ENCODE data around the gene PIK3R5. TPM values are rescaled to one million over a fixed set of nuclear protein-coding genes. Genes with fewer than 3 reads are reported as not detected.
"Not testable (repeated sequence)": the region's sequence is repeated elsewhere in the genome, so short reads cannot be mapped to it uniquely, and the experiment has no call there.

The PIK3R5 gene
- polyA plus RNA-seq, 4 donors = 0.56 to 1.4 (median 0.82) TPM

DNA sequence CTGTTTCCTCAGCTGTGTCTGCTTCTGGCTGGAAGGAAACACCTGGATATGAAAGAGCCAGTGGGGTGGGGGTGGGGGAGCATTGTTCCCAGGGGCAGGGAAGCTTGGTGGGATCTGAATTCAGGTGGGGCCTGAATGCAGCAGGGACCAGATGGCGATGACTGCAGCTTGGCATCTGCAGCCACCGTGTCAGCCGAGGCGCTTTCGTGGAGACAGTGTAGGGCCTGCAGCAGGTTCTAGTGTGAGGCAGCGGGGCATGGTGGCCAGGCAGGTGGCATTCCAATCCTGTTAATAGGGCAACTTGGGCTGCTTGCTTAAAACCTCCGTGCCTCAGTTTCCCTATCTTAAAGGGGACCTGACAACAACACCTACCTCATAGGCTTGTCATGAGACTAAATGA lies 99.7 kb downstream of the PIK3R5 start:
- DNase-seq (ENCODE audit: low read depth in 4 of 4, low spot score in 2 of 4) = no peak

GRCh38 chr17:8865385-8865784 lies 100.1 kb downstream of the PIK3R5 start:
- no peak for DNase-seq (ENCODE audit: low read depth in 4 of 4, low spot score in 2 of 4)

DNA sequence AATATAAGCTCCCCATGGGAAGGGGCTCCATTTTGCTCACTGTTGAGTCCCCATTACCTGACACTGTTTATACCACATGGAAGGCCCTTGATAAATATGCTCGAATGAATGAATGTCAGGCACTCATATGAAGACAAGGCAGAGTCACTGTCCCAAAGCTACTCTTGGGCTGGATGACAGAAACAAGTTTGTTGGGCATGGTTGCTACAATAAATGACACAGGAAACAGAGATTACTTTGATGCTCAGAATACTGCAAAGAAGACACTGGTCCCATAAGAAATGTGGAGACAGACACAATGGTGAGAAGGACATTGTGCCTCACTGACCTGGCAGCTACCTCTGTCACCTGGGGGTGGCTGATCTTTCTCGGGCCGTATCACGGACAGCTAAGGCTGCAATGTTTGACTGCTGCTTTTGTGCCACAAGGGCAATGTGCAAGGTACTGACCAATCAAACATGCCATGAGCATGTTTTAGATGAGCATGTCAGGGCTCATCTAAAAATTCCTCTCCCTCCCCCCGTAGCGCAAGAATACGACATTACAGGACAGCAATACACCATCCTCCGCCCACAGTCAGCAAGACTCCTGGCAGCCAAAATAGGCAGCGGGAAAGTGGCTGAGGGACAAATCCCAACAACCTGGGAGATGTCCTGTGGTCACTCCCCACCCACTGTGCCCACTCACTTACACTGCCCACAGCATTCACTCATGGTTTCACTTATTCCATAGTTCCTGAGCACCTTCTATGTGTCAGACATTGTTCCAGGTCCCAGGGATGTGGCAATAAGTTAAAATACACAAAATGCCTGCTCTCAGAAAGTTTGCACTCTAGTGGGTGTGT lies 103.1 kb downstream of the PIK3R5 start:
- no peak for DNase-seq (ENCODE audit: low read depth in 4 of 4, low spot score in 2 of 4)

DNA sequence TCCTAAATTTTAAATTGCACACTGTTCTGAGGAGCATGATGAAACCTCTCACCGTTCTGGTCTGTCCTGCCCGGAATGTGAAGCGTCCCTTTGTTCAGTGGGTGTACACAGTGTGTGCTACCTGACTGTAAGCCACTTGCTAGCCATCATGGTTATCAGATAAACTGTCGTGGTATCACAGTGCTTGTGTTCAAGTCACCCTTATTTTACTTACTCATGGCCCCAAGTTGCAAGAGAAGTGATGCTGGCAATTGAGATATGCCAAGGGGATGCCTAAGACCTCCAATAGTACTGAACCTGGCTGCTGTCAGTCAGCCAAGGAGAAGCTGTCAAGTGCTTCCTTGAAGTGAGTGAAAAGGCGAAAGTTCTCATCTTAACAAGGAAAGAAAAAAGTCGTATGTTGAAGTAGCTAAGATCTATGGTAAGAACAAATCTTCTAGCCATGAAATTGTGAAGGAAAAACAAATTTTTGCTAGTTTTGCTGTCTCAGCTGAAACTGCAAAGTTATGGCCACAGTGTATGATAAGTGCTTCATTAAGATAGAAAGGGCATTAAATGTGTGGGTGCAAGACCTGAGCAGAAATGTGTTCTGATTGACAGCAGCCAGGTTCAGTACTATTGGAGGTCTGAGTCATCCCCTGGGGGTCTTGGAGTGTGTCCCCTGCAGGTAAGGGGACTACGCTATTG lies 103.9 kb downstream of the PIK3R5 start:
- DNase-seq (ENCODE audit: low read depth in 4 of 4, low spot score in 2 of 4) = no peak

DNA sequence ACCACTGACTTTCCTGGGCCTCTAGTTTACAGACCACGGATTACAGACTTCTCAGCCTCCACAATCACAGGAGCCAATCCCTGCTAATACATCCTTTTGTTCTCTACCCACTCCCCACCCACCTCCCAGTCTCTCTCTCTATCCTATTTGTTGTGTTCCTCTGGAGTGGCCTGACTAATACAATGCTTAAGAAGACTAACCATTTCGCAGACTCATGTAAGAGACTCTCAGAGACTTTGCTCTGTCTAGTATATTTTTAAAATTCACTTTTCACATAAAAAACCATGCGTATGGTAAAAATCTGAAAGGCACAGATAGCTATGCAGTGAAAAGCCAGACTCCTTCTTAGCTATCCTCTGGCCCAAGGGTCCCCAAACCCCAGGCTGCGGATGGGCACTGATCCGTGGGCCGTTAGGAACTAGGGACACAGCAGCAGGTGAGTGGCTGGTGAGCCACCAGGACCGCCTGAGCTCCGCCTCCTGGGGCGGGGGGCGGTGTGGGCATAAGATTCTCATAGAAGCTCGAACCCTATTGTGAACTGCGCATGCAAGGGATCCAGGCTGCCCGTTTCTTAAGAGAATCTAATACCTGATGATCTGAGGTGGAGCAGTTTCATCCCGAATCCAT lies 105.6 kb downstream of the PIK3R5 start:
- DNase-seq (ENCODE audit: low read depth in 4 of 4, low spot score in 2 of 4) = no peak

DNA sequence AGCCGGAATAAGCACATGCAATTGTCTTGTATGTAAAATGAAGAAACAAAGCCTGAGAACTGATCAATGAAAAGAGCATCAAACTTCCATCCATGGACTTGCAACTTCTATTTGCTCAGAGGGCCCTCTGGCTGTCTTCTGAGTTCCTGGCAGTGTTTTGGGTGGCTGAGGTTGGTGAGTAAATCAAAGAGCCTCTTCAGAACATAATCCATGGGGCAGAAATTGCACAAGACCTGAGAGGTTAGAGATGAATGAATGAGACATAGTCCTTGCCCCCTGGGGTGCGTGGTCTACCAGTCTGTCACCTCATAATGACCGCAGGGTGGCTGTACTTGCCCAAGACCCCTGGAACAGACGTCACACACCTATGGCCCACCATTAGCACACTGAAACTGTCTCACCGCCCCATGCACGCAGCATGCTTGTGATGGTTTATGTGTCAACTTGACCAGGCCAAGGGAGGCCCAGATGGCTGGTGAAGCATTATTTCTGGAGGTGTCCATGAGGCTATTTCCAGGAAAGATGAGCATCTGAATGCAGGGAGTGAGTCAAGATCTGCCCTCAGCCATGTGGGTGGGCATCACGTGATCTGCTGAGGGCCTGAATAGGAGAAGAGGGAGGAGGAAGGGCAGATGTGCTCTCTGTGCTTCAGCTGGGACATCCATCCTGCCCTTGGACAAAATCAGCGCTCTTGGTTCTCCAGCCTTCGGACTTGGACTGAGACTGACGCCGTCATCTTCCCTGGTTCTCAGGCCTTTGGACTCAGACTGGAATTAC lies 106.3 kb downstream of the PIK3R5 start:
- no peak for DNase-seq (ENCODE audit: low read depth in 4 of 4, low spot score in 2 of 4)

DNA sequence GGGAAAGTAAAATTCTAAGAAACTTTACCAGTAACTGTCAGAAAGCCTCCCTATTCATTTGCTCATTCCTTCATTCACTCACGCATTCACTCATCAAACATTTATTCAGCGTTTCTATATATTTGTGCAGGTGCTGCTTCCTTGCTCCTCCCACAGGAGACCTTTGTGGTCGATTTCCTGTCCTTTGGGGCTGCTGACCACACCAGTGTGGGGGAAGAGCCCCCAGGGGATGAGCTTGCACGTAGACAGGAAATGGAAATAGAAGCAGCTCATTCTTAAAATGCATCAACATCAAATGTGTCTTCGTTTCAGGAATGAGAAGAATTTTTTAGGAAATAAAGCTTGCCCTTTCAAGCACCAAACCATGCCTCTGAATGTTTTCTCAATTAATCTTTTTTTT lies 107.6 kb downstream of the PIK3R5 start:
- DNase-seq (ENCODE audit: low read depth in 4 of 4, low spot score in 2 of 4) = no peak

DNA sequence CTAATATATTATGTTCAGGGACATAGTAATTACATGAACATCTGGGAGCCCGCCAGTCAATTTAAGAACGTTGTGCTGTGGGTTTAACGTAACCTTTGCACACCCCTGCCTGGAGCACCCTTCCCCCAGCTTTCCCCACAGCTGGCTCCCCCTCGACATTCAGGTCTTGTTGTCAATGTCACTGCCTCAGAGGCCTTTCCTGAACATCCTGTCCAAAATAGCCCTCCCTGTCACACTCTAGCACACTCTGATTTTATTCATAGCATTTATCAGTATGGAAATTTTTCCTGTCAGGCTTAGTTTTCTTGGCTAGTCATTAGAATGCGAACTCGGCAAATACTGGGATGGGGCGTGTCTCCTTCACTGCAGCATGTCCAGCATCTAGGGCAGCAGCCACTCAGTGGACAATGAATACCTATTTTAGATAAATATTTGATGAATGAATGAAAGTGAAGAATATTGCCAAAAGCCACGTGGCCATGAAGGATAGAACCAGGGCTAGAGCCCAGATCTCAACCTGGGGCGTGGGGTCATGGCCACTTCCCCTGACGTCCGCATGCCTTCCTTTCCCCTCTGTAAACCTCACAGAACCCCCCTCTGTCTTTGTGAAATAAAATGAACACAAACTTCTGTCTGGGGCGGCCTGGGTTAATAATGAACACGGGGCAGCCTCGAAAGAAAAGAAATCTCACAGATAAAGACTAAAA lies 108.5 kb downstream of the PIK3R5 start:
- DNase-seq (ENCODE audit: low read depth in 4 of 4, low spot score in 2 of 4) = no peak

- not testable (repeated sequence) for DNase-seq (ENCODE audit: low read depth in 4 of 4, low spot score in 2 of 4)
These were observed 109.3 kb downstream of the PIK3R5 start for GRCh38 chr17:8856205-8856603.

- no peak for DNase-seq (ENCODE audit: low read depth in 4 of 4, low spot score in 2 of 4)
These were observed 109.9 kb downstream of the PIK3R5 start for GRCh38 chr17:8855477-8856204.

- DNase-seq (ENCODE audit: low read depth in 4 of 4, low spot score in 2 of 4) = no peak
These were observed 113.9 kb downstream of the PIK3R5 start for GRCh38 chr17:8851600-8851999.

DNA sequence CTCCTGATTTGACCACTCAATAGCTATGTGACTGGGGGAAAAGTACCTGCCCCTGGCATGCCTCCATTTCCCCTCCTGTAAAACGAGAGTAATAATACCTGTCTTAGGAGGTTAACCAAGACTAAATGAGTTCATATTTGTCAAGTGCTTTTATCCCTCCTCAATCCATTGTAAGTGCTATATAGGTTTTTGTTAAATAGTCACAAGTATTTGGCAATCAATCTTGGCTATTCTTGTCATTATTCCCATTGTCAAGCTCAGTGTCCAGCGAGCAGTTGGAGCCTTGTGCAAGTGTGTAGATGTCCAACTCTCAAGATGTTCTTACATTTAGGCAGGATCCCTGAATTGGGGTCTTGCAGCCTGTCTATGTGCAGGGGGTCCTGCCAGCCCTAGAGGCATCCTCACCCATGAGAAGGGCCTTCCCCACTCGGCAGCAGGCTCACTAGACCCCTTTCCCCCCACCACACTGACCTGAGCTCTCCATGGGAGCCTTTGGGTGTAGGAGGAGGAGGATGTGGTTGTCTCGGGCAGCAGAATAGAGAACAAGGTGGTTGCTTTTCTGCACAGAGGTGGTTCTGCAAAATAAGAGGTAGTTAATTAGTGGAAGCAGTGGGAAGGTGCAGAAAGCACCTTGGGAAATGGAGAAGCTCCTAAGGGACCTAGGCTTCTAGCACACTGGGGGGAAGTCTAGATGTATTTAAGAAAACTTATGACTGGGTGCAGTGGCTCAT lies 116.0 kb downstream of the PIK3R5 start:
- no peak for DNase-seq (ENCODE audit: low read depth in 4 of 4, low spot score in 2 of 4)

DNA sequence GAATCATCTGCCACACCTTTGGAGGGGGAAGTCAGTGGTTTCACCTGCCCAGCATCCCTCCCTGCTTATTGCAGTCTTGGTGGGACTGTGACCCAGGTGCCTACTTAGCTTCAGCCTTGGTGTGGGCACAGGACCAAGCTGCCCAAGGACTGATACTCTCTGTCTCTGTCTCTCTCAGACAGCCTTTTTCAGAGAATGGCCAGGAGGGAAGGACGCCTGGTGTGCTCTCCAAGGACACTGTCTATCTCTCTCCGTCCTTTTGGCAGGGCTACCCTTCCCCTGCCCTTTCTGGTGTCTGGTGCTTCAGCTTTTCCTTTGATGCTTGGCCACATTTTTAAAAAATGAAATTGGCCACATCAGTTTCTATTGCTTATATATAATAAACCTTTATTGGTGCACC lies 117.6 kb downstream of the PIK3R5 start:
- no peak for DNase-seq (ENCODE audit: low read depth in 4 of 4, low spot score in 2 of 4)

- DNase-seq (ENCODE audit: low read depth in 4 of 4, low spot score in 2 of 4) = no peak
These were observed 118.7 kb downstream of the PIK3R5 start for GRCh38 chr17:8846768-8847211.

GRCh38 chr17:8844229-8845218 lies 121.0 kb downstream of the PIK3R5 start:
- DNase-seq (ENCODE audit: low read depth in 4 of 4, low spot score in 2 of 4) = no peak

- DNase-seq (ENCODE audit: low read depth in 4 of 4, low spot score in 2 of 4) = no peak
These were observed 122.2 kb downstream of the PIK3R5 start for GRCh38 chr17:8843344-8843743.

DNA sequence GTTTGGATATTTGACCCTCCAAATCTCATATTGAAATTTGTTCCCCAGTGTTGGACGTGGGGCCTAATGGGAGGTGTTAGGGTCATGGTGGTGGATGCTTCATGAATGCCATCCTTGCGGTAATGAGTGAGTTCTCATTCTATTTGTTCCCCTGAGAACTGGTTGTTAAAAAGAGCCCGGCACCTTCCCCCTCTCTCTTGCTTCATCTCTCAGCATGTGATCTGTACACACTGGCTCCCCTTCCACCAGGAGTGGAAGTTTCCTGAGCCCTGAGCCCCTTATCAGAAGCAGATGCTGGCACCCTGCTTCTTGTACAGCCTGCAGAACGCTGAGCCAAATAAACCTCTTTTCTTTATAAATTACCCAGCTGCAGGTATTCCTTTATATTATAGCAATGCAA lies 123.7 kb downstream of the PIK3R5 start:
- DNase-seq (ENCODE audit: low read depth in 4 of 4, low spot score in 2 of 4) = no peak

Measured in left renal cortex interstitium (tissue), 4 donors.